GM18507 (cell line): ENCODE data around the gene RGS14.
"Not testable (repeated sequence)": the region's sequence is repeated elsewhere in the genome, so short reads cannot be mapped to it uniquely, and the experiment has no call there.

Experiments
- DNase-seq: peaks from one replicate; pipeline ENCODE4 v3.0.0; 2011; ENCODE audit warnings: low read depth; ENCODE audit not compliant: insufficient read length; ENCODE audit errors: extremely low spot score
- FAIRE-seq: peaks from 2 replicates; lab custom pipeline; 2011; peaks lifted over from hg19 to GRCh38; lab: Jason Lieb, UNC

The RGS14 gene

DNA sequence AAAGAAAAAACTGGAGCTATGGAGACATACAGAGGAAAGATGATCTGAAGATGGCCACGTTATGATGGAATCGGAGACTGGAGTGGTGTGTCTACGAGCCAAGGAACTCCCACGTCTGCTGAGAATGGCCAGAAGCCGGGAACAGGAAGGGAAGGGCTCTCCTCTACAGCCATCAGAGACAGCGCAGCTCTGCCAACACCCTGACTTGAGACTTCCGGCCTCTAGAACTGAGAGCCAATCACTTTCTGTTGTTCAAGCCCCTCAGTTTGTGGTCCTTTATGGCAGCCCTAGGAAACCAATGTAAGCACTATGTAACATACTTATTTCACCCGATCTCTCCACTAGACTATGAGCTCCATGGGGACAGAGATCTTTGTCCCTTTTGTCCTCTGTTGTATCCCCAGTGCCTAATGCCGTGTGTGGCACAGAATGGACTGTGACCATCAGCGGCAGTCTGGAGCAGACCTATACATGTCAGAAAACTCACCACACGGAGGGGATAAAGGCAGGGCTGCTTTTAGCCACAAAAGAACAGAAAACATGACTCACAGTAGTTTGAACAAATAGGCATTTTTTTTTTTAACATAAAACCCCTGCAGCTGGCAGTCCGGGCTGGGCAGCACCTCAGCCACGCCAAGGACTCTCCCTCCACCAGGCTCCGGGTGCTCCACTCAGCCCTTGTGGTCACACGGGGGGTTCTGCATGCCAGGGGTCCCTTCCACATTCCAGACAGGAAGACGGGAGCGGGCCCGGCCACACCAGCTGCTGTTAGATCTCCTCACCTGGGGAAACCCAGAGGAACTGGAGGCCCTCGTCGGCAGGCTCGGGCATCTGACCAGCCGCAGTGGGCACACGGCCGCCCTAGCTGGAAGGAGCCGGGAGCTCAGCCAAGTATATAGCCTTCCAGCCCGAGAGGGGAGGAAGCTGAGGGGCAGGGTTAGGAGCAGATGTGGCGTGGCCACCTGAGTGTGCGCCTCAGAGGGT is 29.9 kb upstream of the RGS14 start:
- FAIRE-seq (no peak), DNase-seq (no peak)

DNA sequence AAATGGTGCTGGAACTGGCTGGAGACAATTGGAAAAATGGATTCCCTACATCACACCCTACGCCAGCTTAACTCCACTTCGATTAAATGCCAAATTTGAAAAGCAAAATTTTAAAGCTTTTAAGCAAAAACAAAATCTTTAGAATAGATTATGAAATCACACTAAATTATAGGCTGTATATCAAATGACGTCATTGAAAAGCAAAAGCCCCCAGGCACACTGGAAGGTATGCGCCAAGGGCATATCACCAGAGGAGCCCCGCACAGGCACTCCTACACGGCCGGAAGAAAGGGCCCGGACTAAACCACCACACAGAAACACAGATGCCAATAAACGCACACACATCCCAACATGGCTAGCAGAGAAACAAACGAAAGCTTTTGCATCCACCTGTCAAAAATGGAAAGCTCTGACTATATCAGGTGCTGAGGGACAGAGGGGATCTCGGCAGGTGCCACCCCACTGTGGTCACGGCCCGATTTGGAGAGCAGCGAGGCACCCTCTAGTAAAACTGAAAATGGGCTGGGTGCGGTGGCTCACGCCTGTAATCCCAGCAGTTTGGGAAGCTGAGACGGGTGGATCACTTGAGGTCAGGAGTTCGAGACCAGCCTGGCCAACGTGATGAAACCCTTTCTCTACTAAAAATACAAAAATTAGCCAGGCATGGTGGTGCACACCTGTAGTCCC is 29.0 kb upstream of the RGS14 start:
- FAIRE-seq, result no peak
- DNase-seq, result no peak

DNA sequence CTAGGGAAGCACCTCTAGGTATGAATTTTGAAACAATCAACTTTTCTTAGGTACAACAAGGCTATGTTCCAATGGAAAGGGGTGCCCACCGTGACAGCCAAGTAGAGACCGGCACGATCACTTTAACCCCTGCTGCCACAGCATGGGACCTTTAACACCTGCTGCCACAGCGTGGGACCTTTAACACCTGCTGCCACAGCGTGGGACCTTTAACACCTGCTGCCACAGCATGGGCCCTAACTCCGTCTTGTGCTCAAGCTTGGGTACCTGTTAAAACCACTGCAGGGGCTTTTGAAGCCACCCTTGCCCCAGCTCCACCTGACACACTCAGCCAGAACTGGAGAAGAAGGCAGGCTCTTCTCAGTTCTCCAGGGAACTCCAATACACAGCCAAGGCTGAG is 27.8 kb upstream of the RGS14 start:
- FAIRE-seq, result no peak
- DNase-seq, result no peak

DNA sequence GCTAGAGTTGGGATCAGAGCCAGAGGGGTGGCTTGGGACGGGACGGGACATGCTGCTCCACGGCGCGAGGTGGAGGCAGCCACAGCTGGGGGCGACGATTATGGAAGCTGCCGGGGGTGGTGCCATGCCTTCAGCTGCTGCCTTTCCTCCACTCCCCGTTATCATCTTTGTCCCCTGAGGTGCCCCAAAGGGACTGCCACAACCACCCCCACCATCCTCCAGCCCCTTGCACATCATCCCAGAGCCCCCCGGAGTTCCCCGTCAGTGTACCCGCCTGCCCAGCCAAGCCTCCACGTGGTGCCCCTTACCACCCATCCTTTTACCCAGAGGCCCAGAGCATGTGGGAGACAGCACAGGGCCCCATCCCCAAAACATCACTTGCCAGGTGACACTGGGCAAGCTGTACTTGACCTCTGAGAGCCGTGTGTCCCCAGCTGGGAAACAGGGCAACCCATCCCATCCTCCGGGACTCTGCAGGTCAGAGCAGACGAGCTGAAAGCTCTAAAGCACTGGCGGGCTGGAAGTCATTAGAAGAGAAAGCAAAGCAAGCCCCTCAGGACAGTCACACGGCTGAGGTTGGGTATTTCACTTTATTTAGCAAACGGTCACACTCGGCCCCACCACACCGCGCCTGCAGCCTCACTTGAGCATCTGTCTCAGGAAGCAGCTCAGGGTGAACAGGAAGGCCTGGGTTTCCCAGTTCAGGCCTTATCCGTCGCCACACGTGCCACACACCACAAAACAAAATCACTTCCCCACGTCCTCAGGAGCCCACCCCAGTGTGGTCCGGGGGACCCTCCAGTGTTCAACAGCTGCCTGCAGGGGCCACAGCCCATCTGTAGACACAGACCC is 26.5 kb upstream of the RGS14 start:
- FAIRE-seq, result no peak
- DNase-seq, result no peak

DNA sequence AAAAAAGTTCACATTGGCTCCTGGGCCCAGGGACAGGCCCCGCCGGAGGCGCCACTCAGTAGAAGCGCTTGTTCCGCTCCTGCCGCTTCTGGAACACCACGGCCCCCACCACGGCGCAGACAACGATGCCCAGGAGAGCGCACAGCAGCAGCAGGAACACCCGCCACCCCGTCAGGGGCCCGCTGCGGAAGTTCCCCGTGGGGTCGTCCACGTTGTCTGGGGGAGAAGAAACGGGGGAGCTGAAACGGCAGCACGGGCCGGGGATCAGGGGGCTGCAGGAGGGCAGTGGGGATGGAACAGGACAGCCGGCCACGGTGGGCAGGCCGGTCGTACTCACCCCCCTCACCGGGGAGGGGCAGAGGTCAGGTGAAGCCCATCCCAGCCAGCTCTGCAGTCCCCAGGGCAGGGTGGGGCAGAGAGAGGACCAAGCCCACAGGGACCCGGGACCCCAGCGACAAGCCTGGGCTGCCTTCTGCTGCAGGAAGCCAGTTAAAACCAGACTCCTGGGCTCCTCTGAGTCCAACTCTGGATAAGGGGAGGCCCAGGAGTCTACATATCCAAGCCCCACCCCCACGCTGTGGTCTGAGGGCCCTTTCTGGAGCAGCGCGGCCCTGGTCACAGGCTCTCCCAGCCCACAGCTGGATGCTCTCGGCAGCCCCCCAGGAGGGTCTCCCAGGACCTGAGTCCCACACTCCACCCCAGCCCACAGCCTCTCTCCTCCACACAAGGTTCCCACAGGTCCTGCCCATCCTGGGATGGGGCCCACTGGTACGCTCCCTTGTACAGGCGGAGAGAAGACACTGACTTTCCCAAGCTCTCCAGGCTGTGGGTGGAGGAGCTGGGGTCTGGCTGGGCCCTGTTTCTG is 25.5 kb upstream of the RGS14 start:
- FAIRE-seq, result no peak
- no peak for DNase-seq

DNA sequence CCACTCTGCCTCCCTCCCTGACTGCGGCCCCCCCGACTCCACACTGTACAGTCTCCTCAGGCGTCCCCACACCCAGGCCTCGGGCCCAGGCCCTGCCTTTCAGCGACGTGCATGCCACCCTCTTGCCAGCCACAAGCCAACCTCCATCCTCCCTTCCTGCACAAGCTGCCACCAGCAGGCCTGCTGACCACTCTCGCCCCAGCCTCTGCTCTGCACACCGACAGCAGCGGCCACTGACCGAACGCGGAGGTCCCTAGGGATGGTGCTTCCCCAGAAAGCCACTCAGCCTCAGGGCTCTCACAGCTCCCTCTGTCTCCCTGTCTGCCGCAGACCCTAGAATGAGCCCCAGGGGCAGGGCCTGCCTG is 24.8 kb upstream of the RGS14 start:
- FAIRE-seq, result no peak
- no peak for DNase-seq

DNA sequence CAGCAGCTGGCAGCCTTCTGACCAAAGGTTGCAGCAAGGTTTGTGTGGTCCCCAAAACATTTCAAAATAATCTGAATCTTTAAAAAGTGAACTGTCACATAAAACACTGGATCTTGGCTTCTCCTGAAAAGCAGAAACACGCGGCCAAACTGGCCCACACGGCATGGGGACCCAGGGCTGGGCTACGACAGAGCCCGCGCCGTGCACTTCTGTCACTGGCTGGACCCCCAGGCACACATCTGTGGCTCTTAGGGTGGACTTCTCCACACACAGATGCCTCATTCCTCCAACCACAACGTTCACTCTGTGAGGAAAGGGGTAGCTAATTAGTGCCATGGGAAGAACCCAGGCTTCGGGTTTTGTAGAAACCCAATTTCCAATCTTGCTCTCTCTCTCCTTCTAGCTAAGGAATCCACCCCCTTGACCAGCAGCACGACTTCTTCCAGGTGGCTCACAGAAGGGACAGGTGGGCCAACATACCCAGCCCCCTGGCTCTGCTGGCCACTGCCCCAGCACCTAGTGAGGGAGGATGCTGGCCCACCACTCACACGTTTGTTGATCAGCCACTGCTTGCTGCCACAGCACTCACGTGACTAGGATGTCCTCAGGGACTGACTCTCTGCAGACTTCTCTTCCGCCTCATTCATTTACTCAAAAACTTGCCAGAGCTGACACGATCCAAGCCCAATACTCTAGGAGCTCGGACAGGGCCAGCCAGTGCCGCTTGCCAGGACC is 24.1 kb upstream of the RGS14 start:
- no peak for FAIRE-seq
- no peak for DNase-seq

DNA sequence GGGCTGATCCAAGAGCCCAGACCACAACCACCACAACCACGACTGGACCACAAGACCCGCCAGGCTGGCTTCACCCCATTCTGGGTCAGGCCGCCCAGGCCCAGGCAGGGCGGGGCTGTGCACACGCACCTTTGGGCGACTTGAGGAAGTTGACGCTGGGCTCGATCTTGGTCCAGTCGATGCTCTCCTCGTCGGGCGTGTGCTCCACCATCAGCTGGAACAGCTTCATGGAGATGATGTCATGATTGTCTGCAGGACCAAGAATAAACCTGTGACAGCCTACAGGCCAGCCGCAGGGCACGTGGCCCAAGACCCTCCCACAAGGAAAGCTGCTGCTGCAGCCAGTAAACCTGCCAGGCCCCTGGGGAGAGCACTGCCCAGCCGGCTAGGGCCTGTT is 23.6 kb upstream of the RGS14 start:
- no peak for FAIRE-seq
- DNase-seq, result no peak

DNA sequence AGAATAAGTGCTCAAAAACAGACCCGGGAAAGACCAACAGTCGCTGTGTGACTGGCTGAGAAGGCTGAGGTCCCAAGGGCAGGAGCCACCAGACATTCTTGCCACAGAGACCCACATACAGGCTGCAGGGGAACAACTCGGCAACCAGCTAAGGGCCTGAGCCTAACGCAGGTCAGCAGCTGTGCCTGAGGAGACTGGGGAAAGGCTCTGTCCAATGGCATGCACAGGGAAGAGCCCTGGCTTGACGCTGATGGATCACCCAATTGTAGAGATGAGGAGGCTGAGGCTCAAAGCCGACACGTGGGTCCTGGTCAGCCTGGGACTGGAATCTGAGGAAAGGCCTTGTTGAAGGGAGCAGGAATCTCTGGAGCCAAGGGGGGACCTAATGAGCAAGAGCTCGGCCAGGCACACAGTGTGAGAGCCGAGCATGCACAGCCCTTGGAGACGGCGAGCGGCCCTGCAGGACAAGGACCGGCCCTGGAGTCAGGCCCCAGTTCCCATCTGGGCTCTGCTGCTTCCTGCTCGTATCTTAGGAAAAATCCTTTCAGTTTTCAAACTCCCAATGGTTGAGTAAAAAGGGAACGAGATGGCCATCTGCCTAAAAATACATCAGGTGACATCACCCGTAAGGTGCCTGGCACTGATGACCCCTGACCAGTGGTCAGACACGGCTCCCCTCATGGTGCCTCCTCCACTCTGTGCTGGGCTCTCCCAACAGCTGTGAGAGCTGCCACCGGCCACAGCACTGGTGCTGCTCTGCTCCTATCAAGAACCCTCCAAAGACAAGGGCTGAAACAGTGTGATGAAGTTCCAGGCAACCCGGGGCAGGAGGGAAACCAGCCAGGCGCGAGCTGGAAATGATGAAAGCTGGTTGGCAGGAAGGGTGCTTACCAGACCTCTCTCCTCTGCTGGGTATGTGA is 22.7 kb upstream of the RGS14 start:
- FAIRE-seq, result no peak
- DNase-seq, result no peak

DNA sequence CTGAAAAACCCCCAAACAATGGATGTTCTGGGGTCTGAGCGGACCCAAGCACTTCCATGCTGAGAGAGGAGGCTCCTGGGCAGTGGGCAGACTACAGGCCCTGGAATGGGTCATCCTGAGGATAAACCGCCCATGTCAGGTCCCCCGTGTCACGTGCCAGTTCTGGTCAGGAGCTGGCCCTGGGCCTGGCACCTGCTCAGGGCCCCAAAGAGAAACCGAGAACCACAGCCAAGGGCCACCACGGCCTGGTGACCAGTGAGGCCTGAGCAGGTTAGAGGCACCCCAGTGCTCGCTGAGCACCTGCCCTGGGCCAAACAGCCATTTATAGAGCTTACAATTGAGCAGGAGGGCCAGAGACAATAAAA is 22.0 kb upstream of the RGS14 start:
- DNase-seq (no peak), FAIRE-seq (no peak)

DNA sequence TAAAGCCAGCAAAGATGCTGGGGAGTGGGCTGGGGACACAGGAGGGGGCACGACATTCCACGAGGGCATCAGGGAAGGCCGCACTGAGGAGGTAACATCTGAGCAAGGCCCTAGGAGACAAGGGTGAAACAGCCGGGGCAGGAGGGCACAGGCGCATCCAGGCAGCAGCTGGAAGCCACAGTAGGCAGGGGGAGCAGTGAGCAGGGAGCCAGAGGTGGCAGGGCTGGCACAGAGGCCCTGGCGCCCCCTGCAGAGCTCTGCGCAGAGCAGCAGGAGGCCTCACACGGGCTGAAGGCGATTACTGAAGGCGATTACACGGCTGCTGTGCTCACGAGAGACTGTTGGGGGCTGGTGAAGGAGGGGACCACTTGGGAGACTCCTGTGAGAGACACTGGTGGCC is 21.6 kb upstream of the RGS14 start:
- DNase-seq (no peak), FAIRE-seq (no peak)

DNA sequence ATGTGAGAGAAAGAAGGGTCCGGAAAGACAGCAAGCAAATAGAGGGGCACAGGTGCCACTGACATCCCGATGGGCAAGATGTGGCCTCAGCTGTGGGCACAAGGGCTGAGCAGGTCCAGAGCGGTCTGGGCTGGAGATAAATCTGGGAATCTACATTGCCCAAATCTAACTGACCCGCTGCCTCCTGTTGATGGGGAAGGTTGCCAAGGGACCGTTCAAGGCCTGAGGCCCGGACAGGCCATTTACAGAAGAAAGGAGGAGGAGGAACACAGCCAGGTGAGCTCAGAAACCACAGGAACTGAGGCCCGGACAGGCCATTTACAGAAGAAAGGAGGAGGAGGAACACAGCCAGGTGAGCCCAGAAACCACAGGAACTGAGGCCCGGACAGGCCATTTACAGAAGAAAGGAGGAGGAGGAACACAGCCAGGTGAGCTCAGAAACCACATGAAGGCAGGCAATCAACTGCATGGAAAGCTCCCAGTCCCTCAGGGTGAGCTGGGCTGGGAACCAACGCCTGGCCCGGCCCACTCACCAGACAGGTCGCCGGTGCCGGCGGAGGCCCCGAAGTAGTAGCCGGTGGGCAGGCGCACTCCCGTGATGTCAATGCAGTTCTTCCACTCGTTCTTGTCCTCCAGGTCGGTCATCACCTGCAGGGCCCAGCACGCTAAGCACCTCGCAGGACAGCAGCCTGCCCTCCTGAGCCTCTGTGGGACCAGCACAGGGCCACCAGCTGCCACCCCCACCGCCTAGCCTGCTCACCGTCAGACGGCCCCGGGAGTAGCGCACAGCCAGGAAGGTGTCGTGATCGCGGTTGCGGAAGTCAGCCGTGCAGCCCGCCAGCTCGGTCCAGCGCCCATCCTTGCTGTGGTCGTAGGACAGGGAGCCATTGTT is 20.9 kb upstream of the RGS14 start:
- no peak for DNase-seq
- no peak for FAIRE-seq

DNA sequence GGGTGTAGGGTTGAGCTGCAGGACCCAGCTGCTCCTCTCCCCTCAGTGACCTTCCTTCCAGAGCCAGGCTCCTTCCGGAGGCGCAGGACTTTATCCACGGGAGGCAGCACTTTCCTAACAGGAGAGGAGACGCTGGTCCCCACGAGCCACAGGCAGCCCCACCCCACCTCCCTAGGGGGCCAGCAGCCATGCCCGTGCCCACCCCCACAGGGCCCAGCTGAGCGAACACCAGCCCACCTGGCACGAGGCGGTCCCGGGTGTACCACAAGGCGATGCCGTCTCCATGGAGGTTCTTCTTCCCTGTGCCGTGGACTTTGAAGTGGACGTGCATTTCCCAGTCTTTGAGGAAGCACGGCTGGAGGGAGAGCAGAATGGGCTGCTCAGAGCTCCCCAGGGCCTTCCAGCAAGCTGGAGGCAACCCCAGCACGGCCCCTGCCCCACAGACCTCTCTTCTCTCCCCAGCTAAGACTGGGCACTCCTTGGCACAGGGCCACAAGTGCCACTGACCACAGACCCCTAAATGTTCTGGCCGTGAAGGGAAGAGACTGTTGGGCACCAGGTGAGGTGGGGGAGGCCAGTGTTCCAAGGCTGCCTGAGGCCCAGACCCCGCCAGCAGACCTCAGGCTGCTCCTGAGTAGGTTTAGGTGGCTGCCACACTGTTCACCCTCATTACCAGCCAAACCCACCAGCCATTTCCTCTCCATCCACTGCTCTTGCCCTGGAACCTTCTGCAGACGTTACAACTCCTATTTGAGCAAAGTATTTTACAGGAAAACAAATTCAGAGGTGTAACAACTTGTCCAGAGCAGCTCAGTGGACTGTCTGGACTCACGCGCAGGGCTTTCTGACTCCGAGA is 19.2 kb upstream of the RGS14 start:
- FAIRE-seq, result no peak
- DNase-seq, result no peak

DNA sequence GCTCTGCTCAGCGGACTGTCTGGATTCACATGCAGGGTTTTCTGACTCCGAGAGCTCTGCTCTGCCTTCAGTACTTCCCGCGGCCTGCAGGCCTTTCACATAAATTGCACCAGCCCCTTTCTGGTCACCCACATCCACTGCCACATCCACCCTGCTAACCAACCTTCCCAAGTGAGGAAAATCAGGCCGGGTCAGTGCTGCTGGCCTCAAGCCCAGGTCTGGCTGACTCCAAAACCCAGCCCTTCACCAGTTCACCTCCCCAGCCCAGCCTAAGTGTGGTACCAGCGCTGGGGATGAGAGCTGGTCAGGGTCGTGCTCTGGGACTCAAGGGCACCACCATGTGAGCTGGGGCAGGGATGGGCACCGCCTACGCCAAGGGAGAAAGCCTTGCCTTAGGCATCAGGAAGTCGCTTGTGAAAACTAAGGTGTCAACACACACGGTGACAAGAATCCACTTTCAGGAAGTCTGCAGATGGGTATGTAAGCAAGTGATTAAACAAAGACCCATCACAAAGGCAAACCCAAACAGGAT is 18.6 kb upstream of the RGS14 start:
- no peak for DNase-seq
- FAIRE-seq, result no peak

DNA sequence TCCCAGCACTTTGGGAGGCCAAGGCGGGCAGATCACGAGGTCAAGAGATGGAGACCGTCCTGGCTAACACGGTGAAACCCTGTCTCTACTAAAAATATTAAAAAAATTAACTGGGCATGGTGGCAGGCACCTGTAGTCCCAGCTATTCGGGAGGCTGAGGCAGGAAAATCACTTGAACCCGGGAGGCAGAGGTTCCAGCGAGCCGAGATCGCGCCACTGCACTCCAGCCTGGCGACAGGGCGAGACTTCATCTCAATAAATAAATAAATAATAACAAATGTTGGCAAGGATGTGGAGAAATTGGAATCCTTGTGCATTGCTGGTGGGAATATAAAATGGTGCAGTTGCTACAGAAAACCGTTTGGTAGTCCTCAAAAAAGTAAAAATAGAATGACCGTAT is 14.7 kb upstream of the RGS14 start:
- FAIRE-seq, DNase-seq: not testable (repeated sequence)

DNA sequence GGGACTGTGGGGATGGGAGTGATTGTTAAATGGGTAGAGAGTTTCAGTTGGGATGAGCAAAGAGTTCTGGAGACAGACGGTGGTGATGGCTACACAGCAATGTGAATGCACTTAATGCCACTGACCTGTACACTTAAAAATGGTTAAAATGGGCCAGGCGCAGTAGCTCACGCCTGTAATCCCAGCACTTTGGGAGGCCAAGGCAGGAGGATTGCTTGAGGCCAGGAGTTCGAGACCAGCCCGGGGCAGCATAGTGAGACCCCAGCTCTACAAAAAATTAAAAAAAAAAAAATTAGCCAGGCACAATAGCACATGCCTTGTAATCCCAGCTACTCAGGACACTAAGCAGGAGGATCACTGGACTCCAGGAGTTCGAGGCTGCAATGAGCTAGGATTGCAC is 13.9 kb upstream of the RGS14 start:
- no peak for FAIRE-seq

More for the DNA sequence above, 13.9 kb upstream of the RGS14 start:
- DNase-seq, result no peak
